H54 (cell line): ENCODE results near the gene ANO6.
"Not testable (repeated sequence)": the region's sequence is repeated elsewhere in the genome, so short reads cannot be mapped to it uniquely, and the experiment has no call there.

ENCODE experiments used
- DNase-seq: peaks from one replicate; pipeline ENCODE4 v3.0.0; 2011; ENCODE audit warnings: low spot score, mixed read lengths; ENCODE audit not compliant: insufficient read length
- FAIRE-seq: peaks from 3 replicates; lab custom pipeline; 2011; peaks lifted over from hg19 to GRCh38; lab: Jason Lieb, UNC
- POLR2A ChIP-seq: IDR thresholded peaks from 2 replicates; pipeline ENCODE4 v1.6.1; 2011; ENCODE audit warnings: low read depth, mild to moderate bottlenecking, low read length

Gene ANO6

GRCh38 chr12:45354399-45354798 is 138.5 kb downstream of the ANO6 start:
- DNase-seq (no peak), FAIRE-seq (no peak)
- no peak for TF ChIP-seq POLR2A

DNA sequence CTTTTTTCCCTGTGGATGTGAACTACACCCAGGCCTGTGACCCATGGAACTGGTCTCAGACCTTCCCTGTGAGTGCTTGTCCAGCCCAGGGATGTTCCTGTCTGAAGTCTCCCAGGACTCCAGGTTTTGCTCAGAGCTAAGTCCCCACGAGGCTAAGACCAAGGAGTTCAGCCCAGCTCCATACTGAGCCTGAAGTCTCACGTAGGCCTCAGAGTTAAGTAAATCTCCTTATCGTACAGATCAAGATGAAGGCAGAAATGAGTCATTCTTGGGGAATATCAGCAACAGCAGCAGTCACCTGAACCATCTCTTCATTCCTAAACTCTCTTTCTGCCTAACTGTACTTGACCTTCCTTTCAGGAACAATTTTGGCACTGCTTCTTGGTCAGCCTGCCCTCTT is 139.8 kb downstream of the ANO6 start:
- FAIRE-seq (peak; percentile 36), DNase-seq (no peak)
- TF ChIP-seq POLR2A, result no peak

DNA sequence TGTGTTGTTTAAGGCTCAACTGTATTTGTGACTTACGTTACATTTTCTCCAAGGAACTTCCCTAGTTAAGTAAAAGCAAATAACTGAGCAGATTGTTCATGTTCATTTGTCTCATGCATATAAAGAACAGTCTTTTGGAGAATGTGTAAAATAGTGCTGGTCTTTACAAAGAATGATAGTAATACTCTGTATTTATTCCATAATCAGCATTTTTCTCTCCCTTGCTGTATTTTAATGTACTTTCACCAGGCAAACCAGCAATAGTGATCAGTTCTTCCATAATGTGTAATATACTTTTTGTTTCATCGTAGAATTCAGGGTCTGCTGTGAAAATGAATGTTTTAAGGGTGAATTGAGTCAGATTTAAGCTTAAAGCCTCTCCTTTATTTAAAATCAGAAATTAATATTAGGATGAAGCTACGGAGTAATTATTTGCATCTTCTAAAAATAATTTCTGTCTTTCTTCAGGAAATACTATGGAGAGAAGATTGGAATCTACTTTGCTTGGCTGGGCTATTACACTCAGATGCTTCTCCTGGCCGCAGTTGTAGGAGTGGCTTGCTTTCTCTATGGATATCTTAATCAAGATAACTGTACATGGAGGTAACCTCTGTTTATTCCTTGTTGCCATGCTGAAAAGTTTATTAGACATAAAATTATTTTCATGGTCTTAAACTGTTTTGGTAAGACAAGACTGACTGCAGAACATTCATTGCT is 141.1 kb downstream of the ANO6 start:
- no peak for TF ChIP-seq POLR2A
- FAIRE-seq (no peak), DNase-seq (no peak)

DNA sequence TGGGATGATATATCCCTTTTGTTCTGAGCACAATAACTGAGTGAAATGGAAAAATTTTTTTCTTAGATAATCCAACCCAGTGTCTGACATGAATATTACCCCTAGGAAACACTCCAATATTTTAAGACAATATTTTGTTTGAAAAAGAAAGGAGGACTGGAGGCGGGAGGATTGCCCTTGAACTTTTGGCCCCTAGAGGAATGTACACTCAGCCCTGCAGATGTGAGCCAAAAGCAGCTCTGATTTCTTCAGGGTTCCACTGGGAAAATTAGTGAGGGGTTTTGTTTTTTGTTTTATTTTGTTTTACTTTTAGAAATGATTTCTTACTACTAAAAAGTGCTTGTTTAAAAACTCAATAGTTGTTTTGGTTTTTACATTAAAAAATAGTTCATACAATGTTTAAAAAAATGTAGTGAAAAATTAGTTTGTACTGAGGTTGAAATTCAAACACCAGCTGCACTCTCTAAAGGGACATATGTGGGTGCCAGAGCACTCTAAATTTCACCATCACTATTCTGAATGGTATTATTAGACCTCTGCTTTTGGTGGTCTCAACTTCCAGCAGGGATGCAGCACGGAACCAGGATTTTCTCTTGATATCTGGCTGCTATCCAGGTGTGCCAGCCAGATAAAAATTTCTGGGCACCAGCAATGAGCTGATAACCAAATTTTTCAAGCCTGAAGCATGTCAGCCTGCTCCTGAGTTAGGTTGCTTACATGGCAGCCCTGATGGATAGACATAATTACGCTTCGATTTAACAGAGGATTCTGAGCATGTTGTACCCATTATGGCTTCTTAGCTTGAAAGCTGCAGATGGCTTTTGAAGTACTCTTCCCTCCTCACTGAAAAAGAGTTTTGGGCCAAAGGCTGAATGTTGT is 141.9 kb downstream of the ANO6 start:
- no peak for TF ChIP-seq POLR2A
- DNase-seq, result no peak

GRCh38 chr12:45362291-45362690 is 146.4 kb downstream of the ANO6 start:
- TF ChIP-seq POLR2A, result no peak
- FAIRE-seq (no peak), DNase-seq (no peak)

More for the DNA sequence above, 141.9 kb downstream of the ANO6 start:
- FAIRE-seq, result no peak

DNA sequence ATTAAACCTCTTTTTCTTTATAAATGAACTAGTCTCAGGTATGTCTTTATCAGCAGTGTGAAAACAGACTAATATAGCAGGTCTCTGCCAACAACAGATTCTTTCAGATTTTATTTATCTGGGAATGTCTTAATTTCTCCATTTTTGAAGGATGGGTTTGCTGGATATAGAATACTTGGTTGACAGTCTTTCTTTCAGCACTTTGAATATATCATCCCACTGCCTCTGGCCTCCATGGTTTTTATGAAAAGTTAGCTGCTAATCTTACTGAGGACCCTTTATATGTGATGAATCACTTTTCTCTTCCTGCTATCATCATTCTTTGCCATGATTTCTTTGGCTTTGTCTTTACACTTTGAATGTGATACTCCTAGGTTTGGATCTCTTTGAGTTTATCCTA is 148.0 kb downstream of the ANO6 start:
- FAIRE-seq, result peak; percentile 15
- TF ChIP-seq POLR2A, result no peak
- DNase-seq, result no peak

- peak; percentile 87 for FAIRE-seq
- TF ChIP-seq POLR2A, result no peak
- peak; percentile 24 for DNase-seq
Measured at GRCh38 chr12:45368841-45369489, 153.1 kb downstream of the ANO6 start.

- no peak for FAIRE-seq
- TF ChIP-seq POLR2A, result no peak
- no peak for DNase-seq
Measured at GRCh38 chr12:45377815-45378214, 161.9 kb downstream of the ANO6 start.

DNA sequence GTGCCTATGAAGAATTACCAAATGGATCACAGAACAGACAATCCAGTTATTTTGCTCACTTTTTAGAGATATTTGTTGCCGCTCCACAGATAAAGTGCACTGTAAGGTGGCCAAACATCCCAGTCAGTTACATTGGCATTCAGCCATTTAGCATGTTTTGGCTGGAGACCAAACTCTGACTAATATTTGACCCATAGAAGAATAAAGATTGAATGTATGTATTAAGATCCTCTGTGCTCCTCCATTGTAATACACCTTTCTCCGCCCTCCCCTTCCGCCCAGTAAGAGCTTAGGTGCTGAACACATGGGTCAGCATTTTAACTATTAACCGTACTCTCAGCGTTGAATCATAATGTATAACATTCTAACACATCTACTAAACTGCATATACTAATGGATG is 163.4 kb downstream of the ANO6 start:
- DNase-seq (no peak), FAIRE-seq (peak; percentile 90)
- TF ChIP-seq POLR2A, result no peak

GRCh38 chr12:45381351-45381750 is 165.5 kb downstream of the ANO6 start:
- peak; percentile 69 for FAIRE-seq

DNA sequence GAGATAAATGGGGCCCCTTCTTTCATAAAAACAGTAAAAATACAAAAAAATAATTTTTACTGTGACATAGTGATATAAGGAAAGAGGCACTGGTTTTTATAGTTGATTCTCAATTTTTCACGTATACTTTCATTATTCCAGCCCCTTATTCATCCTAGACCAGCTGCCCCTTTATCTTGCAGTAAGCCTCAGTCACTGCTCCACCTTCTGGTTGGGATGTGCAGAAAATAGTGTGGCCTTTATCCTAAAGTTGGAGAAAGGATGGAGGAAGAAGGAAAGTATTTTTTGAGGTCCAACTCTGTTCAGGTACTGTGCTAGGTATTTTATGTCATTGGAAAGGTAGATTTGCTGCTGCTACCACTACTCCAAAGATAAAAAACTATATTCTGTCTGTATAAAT is 172.7 kb downstream of the ANO6 start:
- no peak for TF ChIP-seq POLR2A
- DNase-seq (no peak), FAIRE-seq (no peak)

More at GRCh38 chr12:45381351-45381750, 165.5 kb downstream of the ANO6 start:
- DNase-seq, result peak; percentile 21
- TF ChIP-seq POLR2A, result no peak

- DNase-seq, result no peak
- TF ChIP-seq POLR2A, result no peak
- no peak for FAIRE-seq
Measured at GRCh38 chr12:45389426-45389825, 173.5 kb downstream of the ANO6 start.

DNA sequence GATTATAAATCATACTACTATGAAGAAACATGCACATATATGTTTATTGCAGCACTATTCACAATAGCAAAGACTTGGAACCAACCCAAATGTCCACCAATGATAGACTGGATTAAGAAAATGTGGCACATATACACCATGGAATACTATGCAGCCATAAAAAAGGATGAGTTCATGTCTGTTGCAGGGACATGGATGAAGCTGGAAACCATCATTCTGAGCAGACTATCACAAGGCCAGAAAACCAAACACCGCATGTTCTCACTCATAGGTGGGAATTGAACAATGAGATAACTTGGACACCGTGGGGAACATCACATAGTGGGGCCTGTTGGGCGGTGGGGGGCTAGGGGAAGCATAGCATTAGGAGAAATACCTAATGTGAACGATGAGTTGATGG is 181.6 kb downstream of the ANO6 start:
- DNase-seq, FAIRE-seq: not testable (repeated sequence)

GRCh38 chr12:45398552-45398951 is 182.7 kb downstream of the ANO6 start:
- no peak for TF ChIP-seq POLR2A
- FAIRE-seq, result no peak
- DNase-seq, result no peak
